Thyroid gland (tissue), 4 donors: ENCODE measurements around the gene FOXB2.

ENCODE experiments used
- CTCF ChIP-seq, 6 experiments: fragments of 200-600 bp in 3 of 6; fragments of 450-650 bp in 3 of 6; sonication (generic) in 3 of 6; IDR thresholded peaks; one replicate each; pipeline ENCODE4 v1.5.1; 2016 to 2019; ENCODE audit warnings: antibody characterized with exemption in 6 of 6, mild to moderate bottlenecking in 2 of 6, inconsistent platforms in 1 of 6, moderate library complexity in 1 of 6
- POLR2A ChIP-seq, 2 donors: fragments of 450-650 bp; IDR thresholded peaks; one replicate each; pipeline ENCODE4 v1.6.1; 2017; ENCODE audit warnings: antibody characterized with exemption in 2 of 2, mild to moderate bottlenecking in 2 of 2, moderate library complexity in 1 of 2

- no peak for TF ChIP-seq POLR2A (IDR thresholded peaks at IDR 0.05)
- TF ChIP-seq CTCF (IDR thresholded peaks at IDR 0.05), result no peak
These were observed 4.7 kb upstream of the FOXB2 start for GRCh38 chr9:77014597-77015263.
